ENCODE measurements around the gene KCNQ5.

KCNQ5 gene

GRCh38 chr6:73194744-73195143, 572.9 kb downstream of the KCNQ5 start:
- no peak overlapping the region for H3K9ac ChIP-seq (ENCODE audit: low read length)
- peaks cover 4% of the 10 kb centered on the region; the same call in 1 of the 2 replicates for H4K20me1 ChIP-seq (ENCODE audit: low read depth, low read length)
- H3K36me3 ChIP-seq (ENCODE audit: low read length) = peaks cover 4% of the 10 kb centered on the region; the same call in 1 of the 2 replicates
- H3K4me3 ChIP-seq (ENCODE audit: insufficient read depth, low read length, poor library complexity, severe bottlenecking) = no peak overlapping the region
- TF ChIP-seq CTCF (IDR thresholded peaks at IDR 0.05; ENCODE audit: insufficient read depth, low read length, poor library complexity, severe bottlenecking) (no peak), EZH2phosphoT487 (conservative IDR thresholded peaks at IDR 0.05; ENCODE audit: low read length) (no peak)
- H3K27me3 ChIP-seq (ENCODE audit: low read length) = no peaks in the 10 kb centered on the region
- H3F3A ChIP-seq (ENCODE audit: insufficient read depth) = no peaks in the 10 kb centered on the region
- H3K27ac ChIP-seq (ENCODE audit: low read depth, low read length) = no peak overlapping the region
- H3K79me2 ChIP-seq (ENCODE audit: insufficient read depth, low read length) = no peaks in the 10 kb centered on the region
- no peaks in the 10 kb centered on the region for H3K9me3 ChIP-seq (ENCODE audit: insufficient read depth, low read length)
- no peaks in the 10 kb centered on the region for H3K9me2 ChIP-seq (replicated peaks; ENCODE audit: insufficient read depth, low read length)
- no peak overlapping the region for H2AFZ ChIP-seq (ENCODE audit: low read depth, low read length, severe bottlenecking)
- no peak overlapping the region for H3K4me2 ChIP-seq (ENCODE audit: low read depth, low read length, poor library complexity, severe bottlenecking)

GRCh38 chr6:73200247-73200646, 578.4 kb downstream of the KCNQ5 start:
- Histone ChIP-seq H3K36me3 (ENCODE audit: low read length) (peaks cover 4% of the 10 kb centered on the region; the same call in 1 of the 2 replicates), H3K4me3 (ENCODE audit: insufficient read depth, low read length, poor library complexity, severe bottlenecking) (no peak overlapping the region), H3K9ac (ENCODE audit: low read length) (no peak overlapping the region), H3K27ac (ENCODE audit: low read depth, low read length) (no peak overlapping the region), H3K27me3 (ENCODE audit: low read length) (no peaks in the 10 kb centered on the region), H3K4me2 (ENCODE audit: low read depth, low read length, poor library complexity, severe bottlenecking) (no peak overlapping the region), H3K79me2 (ENCODE audit: insufficient read depth, low read length) (no peaks in the 10 kb centered on the region), H3K9me3 (ENCODE audit: insufficient read depth, low read length) (no peaks in the 10 kb centered on the region), H3F3A (ENCODE audit: insufficient read depth) (no peaks in the 10 kb centered on the region), H2AFZ (ENCODE audit: low read depth, low read length, severe bottlenecking) (no peak overlapping the region), H3K9me2 (replicated peaks; ENCODE audit: insufficient read depth, low read length) (no peaks in the 10 kb centered on the region), H4K20me1 (ENCODE audit: low read depth, low read length) (peaks cover 4% of the 10 kb centered on the region; the same call in 1 of the 2 replicates)
- no peak for TF ChIP-seq CTCF (IDR thresholded peaks at IDR 0.05; ENCODE audit: insufficient read depth, low read length, poor library complexity, severe bottlenecking)
- no peak for TF ChIP-seq EZH2phosphoT487 (conservative IDR thresholded peaks at IDR 0.05; ENCODE audit: low read length)

DNA sequence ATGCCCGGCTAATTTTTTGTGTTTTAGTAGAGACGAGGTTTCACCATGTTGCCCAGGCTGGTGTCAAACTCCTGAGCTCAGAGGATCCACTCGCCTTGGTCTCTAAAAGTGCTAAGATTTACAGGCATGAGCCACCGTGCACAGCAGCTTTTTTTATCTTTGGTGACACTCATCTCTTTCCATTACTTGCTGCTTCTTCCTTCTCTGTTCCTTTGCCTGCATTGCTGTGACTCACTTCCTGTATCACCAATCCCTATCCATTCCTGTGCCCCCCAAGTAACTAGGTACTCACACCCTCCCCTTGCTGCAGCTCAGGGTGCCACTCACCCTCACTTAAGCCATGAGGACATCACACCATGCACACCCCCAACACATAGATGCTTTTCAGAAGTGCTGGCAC, 578.9 kb downstream of the KCNQ5 start:
- TF ChIP-seq EZH2phosphoT487 (conservative IDR thresholded peaks at IDR 0.05; ENCODE audit: low read length) = no peak
- no peak for TF ChIP-seq CTCF (IDR thresholded peaks at IDR 0.05; ENCODE audit: insufficient read depth, low read length, poor library complexity, severe bottlenecking)
- H3F3A ChIP-seq (ENCODE audit: insufficient read depth) = no peaks in the 10 kb centered on the region
- no peak overlapping the region for H2AFZ ChIP-seq (ENCODE audit: low read depth, low read length, severe bottlenecking)
- no peaks in the 10 kb centered on the region for H3K9me2 ChIP-seq (replicated peaks; ENCODE audit: insufficient read depth, low read length)
- no peaks in the 10 kb centered on the region for H3K9me3 ChIP-seq (ENCODE audit: insufficient read depth, low read length)
- H3K4me2 ChIP-seq (ENCODE audit: low read depth, low read length, poor library complexity, severe bottlenecking) = no peak overlapping the region
- H3K36me3 ChIP-seq (ENCODE audit: low read length) = no peaks in the 10 kb centered on the region
- H4K20me1 ChIP-seq (ENCODE audit: low read depth, low read length) = peaks cover 4% of the 10 kb centered on the region; the same call in 1 of the 2 replicates
- no peaks in the 10 kb centered on the region for H3K27me3 ChIP-seq (ENCODE audit: low read length)
- no peak overlapping the region for H3K4me3 ChIP-seq (ENCODE audit: insufficient read depth, low read length, poor library complexity, severe bottlenecking)
- no peak overlapping the region for H3K27ac ChIP-seq (ENCODE audit: low read depth, low read length)
- no peak overlapping the region for H3K9ac ChIP-seq (ENCODE audit: low read length)
- no peaks in the 10 kb centered on the region for H3K79me2 ChIP-seq (ENCODE audit: insufficient read depth, low read length)

All from SU-DHL-6 (cell line).